ENCODE results near the gene KY. TPM values are rescaled to one million over a fixed set of nuclear protein-coding genes. Genes with fewer than 3 reads are reported as not detected.

Gene KY
- polyA plus RNA-seq, 2 of the 4 experiments (the other 2 are of a cell fraction): 0.04 to 0.05 TPM

DNA sequence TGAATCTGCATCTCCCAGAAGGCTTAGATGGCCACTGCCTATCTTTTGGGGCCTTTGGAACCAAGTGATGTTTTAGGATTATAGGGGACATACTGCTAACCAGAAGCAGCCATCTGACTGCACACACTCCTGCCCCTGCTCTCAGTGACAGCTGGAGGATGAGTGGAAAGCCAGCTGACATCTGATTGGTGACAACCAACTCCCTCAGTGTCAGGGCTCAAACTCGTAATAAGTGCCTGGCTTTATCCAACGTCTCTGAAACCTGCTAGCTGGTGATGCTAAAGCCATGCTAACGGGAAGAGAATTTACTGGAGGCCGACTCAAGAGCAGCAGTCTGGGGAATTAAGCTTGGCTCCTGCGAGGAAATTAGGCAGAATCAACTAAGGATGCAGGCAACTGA lies 35.1 kb downstream of the KY start:
- no peaks in the 10 kb centered on the region for H3K4me1 ChIP-seq
- ChIA-PET CTCF (interaction anchor here (3.5 kb wide), 1 partner anchor 13 kb away, joined by 21 read pairs; no protein-coding TSS in a partner anchor), POLR2A (no interaction called here)
- DNase-seq (ENCODE audit: low read depth in 1 of 2, low spot score in 1 of 2) (no peak), ATAC-seq (no peak), FAIRE-seq (no peak)
- WGBS (ENCODE audit: missing lambda C conversion rate): 33% methylated on average over 5 of the region's 5 CpGs
- H3K4me3 ChIP-seq: no peak overlapping the region
- no peaks in the 10 kb centered on the region for H3K9me3 ChIP-seq
- H3K4me2 ChIP-seq: no peak overlapping the region
- no peak overlapping the region for H3K27ac ChIP-seq
- TF ChIP-seq CBX8 (IDR thresholded peaks at IDR 0.05) (no peak), TFCP2L1 (CRISPR knock-in tag; IDR thresholded peaks at IDR 0.05) (no peak), CHD2 (IDR thresholded peaks at IDR 0.05; ENCODE audit: low read length, partially characterized antibody) (no peak), NR3C1 (IDR thresholded peaks at IDR 0.05) (no peak), HOXB13 (CRISPR knock-in tag; IDR thresholded peaks at IDR 0.05; ENCODE audit: low read depth) (no peak), MYC (IDR thresholded peaks at IDR 0.05; ENCODE audit: borderline replicate concordance, low read length) (no peak), ZFP36 (IDR thresholded peaks at IDR 0.05; ENCODE audit: borderline replicate concordance, partially characterized antibody) (no peak), REST (IDR thresholded peaks at IDR 0.05) (no peak), USF2 (IDR thresholded peaks at IDR 0.05) (no peak), RARB (CRISPR knock-in tag; IDR thresholded peaks at IDR 0.05) (no peak), RFX5 (IDR thresholded peaks at IDR 0.05) (no peak), KDM1A (IDR thresholded peaks at IDR 0.05; ENCODE audit: low read depth) (no peak), BCL3 (IDR thresholded peaks at IDR 0.05) (no peak), EHF (CRISPR knock-in tag; IDR thresholded peaks at IDR 0.05) (no peak), CTCF (IDR thresholded peaks at IDR 0.05) (no peak), NFE2L2 (conservative IDR thresholded peaks at IDR 0.05; ENCODE audit: low read length) (no peak)

GRCh38 chr3:134614955-134615354 lies 35.9 kb downstream of the KY start:
- Histone ChIP-seq H3K4me3 (no peak overlapping the region), H3K4me2 (no peak overlapping the region), H3K4me1 (no peaks in the 10 kb centered on the region), H3K27ac (no peak overlapping the region), H3K9me3 (no peaks in the 10 kb centered on the region)
- POLR2A ChIA-PET: no interaction called here
- ATAC-seq: no peak
- CTCF ChIA-PET: interaction anchor here (3.5 kb wide), 1 partner anchor 13 kb away, joined by 21 read pairs; no protein-coding TSS in a partner anchor
- FAIRE-seq: no peak
- TF ChIP-seq, protein P1, sequence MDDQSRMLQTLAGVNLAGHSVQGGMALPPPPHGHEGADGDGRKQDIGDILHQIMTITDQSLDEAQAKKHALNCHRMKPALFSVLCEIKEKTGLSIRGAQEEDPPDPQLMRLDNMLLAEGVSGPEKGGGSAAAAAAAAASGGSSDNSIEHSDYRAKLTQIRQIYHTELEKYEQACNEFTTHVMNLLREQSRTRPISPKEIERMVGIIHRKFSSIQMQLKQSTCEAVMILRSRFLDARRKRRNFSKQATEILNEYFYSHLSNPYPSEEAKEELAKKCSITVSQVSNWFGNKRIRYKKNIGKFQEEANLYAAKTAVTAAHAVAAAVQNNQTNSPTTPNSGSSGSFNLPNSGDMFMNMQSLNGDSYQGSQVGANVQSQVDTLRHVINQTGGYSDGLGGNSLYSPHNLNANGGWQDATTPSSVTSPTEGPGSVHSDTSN (IDR thresholded peaks at IDR 0.05): no peak
- TF ChIP-seq BCL3 (IDR thresholded peaks at IDR 0.05) (no peak), ZC3H11A (IDR thresholded peaks at IDR 0.05) (no peak), FOSB (CRISPR knock-in tag; IDR thresholded peaks at IDR 0.05) (no peak)
- WGBS (ENCODE audit: missing lambda C conversion rate): 54% methylated on average over 4 of the region's 4 CpGs
- no peak for DNase-seq (ENCODE audit: low read depth in 1 of 2, low spot score in 1 of 2)
